NCI-H345 treated with DMSO at 0.1 percent for 48 hours (cell line): ENCODE data around the gene LRRC47.

Experiments
- DNase-seq: peaks from one replicate; lab custom pipeline; 2025; ENCODE audit not compliant: unreplicated experiment; lab: John Stamatoyannopoulos, UW

The LRRC47 gene

GRCh38 chr1:3733883-3734589, 62.3 kb downstream of the LRRC47 start:
- DNase-seq, result no peak

DNA sequence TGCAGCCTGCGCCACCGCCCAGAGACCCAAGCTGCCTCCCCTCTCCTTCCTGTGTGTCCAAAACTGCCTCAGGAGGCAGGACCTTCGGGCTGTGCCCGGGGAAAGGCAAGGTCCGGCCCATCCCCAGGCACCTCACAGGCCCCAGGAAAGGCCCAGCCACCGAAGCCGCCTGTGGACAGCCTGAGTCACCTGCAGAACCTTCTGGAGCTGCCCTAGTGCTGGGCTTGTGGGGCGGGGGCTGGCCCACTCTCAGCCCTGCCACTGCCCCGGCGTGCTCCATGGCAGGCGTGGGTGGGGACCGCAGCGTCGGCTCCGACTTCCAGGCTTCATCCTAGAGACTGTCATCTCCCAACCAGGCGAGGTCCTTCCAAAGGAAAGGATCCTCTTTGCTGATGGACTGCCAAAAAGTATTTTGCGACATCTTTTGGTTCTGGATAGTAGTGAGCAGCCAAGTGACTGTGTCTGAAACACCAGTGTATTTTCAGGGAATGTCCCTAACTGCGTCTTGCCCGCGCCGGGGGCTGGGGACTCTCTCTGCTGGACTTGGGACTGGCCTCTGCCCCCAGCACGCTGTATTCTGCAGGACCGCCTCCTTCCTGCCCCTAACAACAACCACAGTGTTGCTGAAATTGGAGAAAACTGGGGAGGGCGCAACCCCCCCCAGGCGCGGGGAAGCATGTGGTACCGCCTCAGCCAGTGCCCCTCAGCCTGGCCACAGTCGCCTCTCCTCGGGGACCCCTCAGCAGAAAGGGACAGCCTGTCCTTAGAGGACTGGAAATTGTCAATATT, 63.0 kb downstream of the LRRC47 start:
- no peak for DNase-seq

- DNase-seq, result no peak
Observed at GRCh38 chr1:3732434-3733093, 63.7 kb downstream of the LRRC47 start.

- DNase-seq, result no peak
Observed at GRCh38 chr1:3731583-3732433, 64.5 kb downstream of the LRRC47 start.

DNA sequence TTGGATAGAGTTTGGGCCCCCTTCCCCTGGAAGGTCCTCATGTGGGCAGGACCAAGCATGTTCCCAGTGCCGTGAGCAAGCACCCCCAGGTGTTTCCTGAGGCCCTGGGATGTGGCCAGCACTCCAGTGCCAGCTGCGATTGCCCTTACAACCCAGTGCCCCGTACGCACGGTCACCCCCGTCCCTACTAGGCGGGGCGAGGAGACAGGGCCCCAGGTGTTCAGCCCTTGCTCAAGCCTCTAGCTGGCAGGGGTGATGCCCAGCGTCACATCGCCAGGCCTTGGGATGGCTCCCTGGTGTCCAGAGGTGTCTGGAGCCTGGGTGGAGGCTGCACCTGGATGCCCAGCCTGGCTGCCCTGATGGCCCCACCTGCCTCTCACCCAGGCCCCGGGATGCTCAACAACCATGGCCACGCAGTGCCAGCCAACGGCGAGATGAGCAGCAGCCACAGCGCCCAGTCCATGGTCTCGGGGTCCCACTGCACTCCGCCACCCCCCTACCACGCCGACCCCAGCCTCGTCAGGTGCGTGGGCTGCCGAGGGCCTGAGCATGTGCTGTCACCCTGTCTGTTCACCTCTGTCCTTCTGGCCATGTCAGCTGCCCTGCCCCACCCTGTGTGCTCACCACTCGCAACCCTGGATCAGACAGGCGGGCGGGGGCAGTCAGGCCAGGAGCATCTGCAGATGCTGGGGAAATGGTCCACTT, 65.6 kb downstream of the LRRC47 start:
- no peak for DNase-seq

- DNase-seq, result no peak
Observed at GRCh38 chr1:3729594-3730542, 66.4 kb downstream of the LRRC47 start.
